Measurements from ENCODE around the gene PRUNE2.

DNA sequence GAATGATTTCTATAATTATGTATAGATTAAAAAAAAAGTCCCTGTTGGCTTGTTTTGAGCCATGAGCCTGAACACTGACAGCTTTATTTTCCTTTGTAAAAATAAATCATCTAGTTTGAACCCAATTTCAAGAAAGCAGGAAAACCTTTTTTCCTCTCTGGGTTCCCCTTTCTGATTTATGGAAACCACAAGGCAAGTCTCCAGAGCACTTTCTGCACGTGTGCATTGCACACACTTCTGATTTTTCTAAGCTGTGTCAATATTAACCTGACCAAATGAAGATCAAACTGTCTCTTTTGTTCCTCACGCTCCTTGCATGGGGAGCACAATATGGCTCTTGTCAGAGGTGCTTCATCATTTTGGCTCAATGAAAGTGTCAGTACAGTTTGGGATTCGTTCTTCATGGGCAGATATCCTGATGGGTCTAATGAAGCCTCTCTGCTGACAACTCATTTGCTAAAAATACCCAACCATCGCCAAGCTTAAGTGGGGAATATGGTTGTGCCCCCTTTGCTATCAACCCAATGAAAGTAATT is 180.8 kb downstream of the PRUNE2 start:
- TF ChIP-seq STAG1 (CRISPR knock-in tag; IDR thresholded peaks at IDR 0.05): no peak
- no peak for TF ChIP-seq KLF6 (CRISPR knock-in tag; IDR thresholded peaks at IDR 0.05)
- no peak for TF ChIP-seq CTCF (CRISPR knock-in tag; IDR thresholded peaks at IDR 0.05)
- no peak for TF ChIP-seq POLR2A (IDR thresholded peaks at IDR 0.05; ENCODE audit: insufficient read depth in 1 of 2, low read depth in 2 of 2, low read length in 2 of 2)
- TF ChIP-seq ZNF589 (CRISPR knock-in tag; conservative IDR thresholded peaks at IDR 0.05): no peak
- no peak for TF ChIP-seq U2AF1 (optimal IDR thresholded peaks at IDR 0.05; ENCODE audit: low read depth, low read length)
- no peak for TF ChIP-seq ZNF569 (CRISPR knock-in tag; IDR thresholded peaks at IDR 0.05; ENCODE audit: borderline replicate concordance)
- no peak for TF ChIP-seq ZBTB8A (CRISPR knock-in tag; IDR thresholded peaks at IDR 0.05; ENCODE audit: borderline replicate concordance, low read depth)
- TF ChIP-seq, protein P1, sequence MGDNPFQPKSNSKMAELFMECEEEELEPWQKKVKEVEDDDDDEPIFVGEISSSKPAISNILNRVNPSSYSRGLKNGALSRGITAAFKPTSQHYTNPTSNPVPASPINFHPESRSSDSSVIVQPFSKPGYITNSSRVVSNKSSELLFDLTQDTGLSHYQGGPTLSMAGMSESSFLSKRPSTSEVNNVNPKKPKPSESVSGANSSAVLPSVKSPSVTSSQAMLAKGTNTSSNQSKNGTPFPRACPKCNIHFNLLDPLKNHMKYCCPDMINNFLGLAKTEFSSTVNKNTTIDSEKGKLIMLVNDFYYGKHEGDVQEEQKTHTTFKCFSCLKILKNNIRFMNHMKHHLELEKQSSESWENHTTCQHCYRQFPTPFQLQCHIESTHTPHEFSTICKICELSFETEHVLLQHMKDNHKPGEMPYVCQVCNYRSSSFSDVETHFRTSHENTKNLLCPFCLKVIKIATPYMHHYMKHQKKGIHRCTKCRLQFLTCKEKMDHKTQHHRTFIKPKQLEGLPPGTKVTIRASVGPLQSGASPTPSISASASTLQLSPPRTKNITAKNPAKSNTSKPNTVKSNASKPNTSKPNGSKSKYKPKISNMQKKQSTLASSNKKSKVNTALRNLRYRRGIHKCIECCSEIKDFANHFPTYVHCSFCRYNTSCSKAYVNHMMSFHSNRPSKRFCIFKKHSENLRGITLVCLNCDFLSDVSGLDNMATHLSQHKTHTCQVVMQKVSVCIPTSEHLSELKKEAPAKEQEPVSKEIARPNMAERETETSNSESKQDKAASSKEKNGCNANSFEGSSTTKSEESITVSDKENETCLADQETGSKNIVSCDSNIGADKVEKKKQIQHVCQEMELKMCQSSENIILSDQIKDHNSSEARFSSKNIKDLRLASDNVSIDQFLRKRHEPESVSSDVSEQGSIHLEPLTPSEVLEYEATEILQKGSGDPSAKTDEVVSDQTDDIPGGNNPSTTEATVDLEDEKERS (CRISPR knock-in tag; IDR thresholded peaks at IDR 0.05): no peak
- TF ChIP-seq EZH2 (conservative IDR thresholded peaks at IDR 0.05; ENCODE audit: low read depth, low read length): no peak
- TF ChIP-seq, protein P2, sequence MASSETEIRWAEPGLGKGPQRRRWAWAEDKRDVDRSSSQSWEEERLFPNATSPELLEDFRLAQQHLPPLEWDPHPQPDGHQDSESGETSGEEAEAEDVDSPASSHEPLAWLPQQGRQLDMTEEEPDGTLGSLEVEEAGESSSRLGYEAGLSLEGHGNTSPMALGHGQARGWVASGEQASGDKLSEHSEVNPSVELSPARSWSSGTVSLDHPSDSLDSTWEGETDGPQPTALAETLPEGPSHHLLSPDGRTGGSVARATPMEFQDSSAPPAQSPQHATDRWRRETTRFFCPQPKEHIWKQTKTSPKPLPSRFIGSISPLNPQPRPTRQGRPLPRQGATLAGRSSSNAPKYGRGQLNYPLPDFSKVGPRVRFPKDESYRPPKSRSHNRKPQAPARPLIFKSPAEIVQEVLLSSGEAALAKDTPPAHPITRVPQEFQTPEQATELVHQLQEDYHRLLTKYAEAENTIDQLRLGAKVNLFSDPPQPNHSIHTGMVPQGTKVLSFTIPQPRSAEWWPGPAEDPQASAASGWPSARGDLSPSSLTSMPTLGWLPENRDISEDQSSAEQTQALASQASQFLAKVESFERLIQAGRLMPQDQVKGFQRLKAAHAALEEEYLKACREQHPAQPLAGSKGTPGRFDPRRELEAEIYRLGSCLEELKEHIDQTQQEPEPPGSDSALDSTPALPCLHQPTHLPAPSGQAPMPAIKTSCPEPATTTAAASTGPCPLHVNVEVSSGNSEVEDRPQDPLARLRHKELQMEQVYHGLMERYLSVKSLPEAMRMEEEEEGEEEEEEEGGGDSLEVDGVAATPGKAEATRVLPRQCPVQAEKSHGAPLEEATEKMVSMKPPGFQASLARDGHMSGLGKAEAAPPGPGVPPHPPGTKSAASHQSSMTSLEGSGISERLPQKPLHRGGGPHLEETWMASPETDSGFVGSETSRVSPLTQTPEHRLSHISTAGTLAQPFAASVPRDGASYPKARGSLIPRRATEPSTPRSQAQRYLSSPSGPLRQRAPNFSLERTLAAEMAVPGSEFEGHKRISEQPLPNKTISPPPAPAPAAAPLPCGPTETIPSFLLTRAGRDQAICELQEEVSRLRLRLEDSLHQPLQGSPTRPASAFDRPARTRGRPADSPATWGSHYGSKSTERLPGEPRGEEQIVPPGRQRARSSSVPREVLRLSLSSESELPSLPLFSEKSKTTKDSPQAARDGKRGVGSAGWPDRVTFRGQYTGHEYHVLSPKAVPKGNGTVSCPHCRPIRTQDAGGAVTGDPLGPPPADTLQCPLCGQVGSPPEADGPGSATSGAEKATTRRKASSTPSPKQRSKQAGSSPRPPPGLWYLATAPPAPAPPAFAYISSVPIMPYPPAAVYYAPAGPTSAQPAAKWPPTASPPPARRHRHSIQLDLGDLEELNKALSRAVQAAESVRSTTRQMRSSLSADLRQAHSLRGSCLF (CRISPR knock-in tag; IDR thresholded peaks at IDR 0.05; ENCODE audit: borderline replicate concordance): no peak
- no peak for TF ChIP-seq ZNF501 (CRISPR knock-in tag; IDR thresholded peaks at IDR 0.05)
- TF ChIP-seq CREB1 (IDR thresholded peaks at IDR 0.05): no peak
- TF ChIP-seq CREB1 (CRISPR knock-in tag; IDR thresholded peaks at IDR 0.05): no peak
- TF ChIP-seq, protein P3, sequence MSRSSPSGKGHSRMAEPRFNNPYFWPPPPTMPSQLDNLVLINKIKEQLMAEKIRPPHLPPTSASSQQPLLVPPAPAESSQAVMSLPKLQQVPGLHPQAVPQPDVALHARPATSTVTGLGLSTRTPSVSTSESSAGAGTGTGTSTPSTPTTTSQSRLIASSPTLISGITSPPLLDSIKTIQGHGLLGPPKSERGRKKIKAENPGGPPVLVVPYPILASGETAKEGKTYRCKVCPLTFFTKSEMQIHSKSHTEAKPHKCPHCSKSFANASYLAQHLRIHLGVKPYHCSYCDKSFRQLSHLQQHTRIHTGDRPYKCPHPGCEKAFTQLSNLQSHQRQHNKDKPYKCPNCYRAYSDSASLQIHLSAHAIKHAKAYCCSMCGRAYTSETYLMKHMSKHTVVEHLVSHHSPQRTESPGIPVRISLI (CRISPR knock-in tag; IDR thresholded peaks at IDR 0.05; ENCODE audit: borderline replicate concordance): no peak

All from HepG2 (cell line).